Neutrophil (primary cell): Measurements from ENCODE around the gene IFT20.

Source experiments
- H3K27ac ChIP-seq: fragments of 200-600 bp; sonication (generic); 2 replicates; pipeline ENCODE4 v1.5.1; 2016; ENCODE audit warnings: mild to moderate bottlenecking, moderate library complexity
- H3K27me3 ChIP-seq: fragments of 200-600 bp; sonication (generic); 2 replicates; pipeline ENCODE4 v1.6.0; 2016; ENCODE audit warnings: mild to moderate bottlenecking
- H3K36me3 ChIP-seq: fragments of 200-600 bp; sonication (generic); 2 replicates; pipeline ENCODE4 v1.5.1; 2017
- H3K4me1 ChIP-seq, 2 experiments: fragments of 200-600 bp in 1 of 2; sonication (generic) in 1 of 2; 1 replicate in 1 of 2; 2 replicates in 1 of 2; pipeline versions ENCODE4 v1.5.1 to v1.6.1; 2013 to 2016; ENCODE audit warnings: low read depth in 1 of 2, low read length in 1 of 2, mild to moderate bottlenecking in 1 of 2, moderate library complexity in 1 of 2; ENCODE audit not compliant: control insufficient read depth in 1 of 2, insufficient read depth in 1 of 2
- H3K4me3 ChIP-seq, 2 experiments: fragments of 200-600 bp in 1 of 2; sonication (generic) in 1 of 2; 1 replicate in 1 of 2; 2 replicates in 1 of 2; pipeline ENCODE4 v1.5.1; 2013 to 2016; ENCODE audit warnings: low read depth in 1 of 2, low read length in 1 of 2, mild to moderate bottlenecking in 1 of 2, moderate library complexity in 1 of 2
- H3K9me3 ChIP-seq: fragments of 200-600 bp; sonication (generic); 2 replicates; pipeline ENCODE4 v1.5.1; 2016
- CTCF ChIP-seq: fragments of 200-600 bp; sonication (generic); IDR thresholded peaks from 2 replicates; pipeline ENCODE4 v1.5.1; 2016; ENCODE audit warnings: antibody characterized with exemption

IFT20 gene

GRCh38 chr17:28280826-28281225 lies 54.4 kb downstream of the IFT20 start:
- no peaks in the 10 kb centered on the region for H3K4me1 ChIP-seq
- no peak overlapping the region for H3K4me3 ChIP-seq
- H3K27ac ChIP-seq: no peak overlapping the region
- peaks cover 67% of the 10 kb centered on the region for H3K27me3 ChIP-seq
- TF ChIP-seq CTCF: no peak
- H3K36me3 ChIP-seq: no peaks in the 10 kb centered on the region
- no peaks in the 10 kb centered on the region for H3K9me3 ChIP-seq

DNA sequence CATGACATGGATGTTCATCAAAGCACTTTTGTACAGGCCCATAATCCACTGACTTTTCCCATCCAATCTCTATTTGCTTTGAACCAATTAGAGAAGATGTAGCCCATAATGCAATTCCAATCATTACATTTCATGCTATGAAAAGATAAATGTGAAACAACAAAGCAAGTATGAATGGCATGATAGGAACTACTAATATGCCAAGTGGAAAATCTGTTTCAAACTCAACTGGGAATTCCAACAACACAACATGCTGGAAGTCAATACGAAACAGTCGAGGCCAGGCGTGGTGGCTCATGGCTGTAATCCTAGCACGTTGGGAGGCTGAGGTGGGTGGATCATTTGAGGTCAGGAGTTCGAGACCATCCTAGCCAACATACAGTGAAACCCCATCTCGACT lies 55.9 kb downstream of the IFT20 start:
- TF ChIP-seq CTCF: no peak
- no peak overlapping the region for H3K27ac ChIP-seq
- H3K36me3 ChIP-seq: no peaks in the 10 kb centered on the region
- H3K4me3 ChIP-seq: no peak overlapping the region
- H3K9me3 ChIP-seq: no peaks in the 10 kb centered on the region
- peaks cover 78% of the 10 kb centered on the region for H3K27me3 ChIP-seq
- no peaks in the 10 kb centered on the region for H3K4me1 ChIP-seq
